H9 (cell line): Measurements from ENCODE around the gene CDKAL1. TPM values are rescaled to one million over a fixed set of nuclear protein-coding genes. Genes with fewer than 3 reads are reported as not detected.

Experiments
- DNase-seq: peaks from one replicate; pipeline ENCODE4 v3.0.0-alpha.2; 2017
- H2AFZ ChIP-seq: one replicate; pipeline ENCODE4 v1.6.1; 2013; ENCODE audit warnings: mild to moderate bottlenecking, low read length, control low read depth, moderate library complexity
- H2AK5ac ChIP-seq: 2 replicates; pipeline ENCODE4 v1.6.1; 2013; ENCODE audit warnings: low read length, control low read depth, mixed read lengths; ENCODE audit not compliant: insufficient read length
- H2BK120ac ChIP-seq: one replicate; pipeline ENCODE4 v1.6.1; 2013; ENCODE audit warnings: low read depth, mild to moderate bottlenecking, low read length, control low read depth, inconsistent platforms; ENCODE audit not compliant: poor library complexity, severe bottlenecking
- H2BK12ac ChIP-seq: 2 replicates; pipeline ENCODE4 v1.6.1; 2013; ENCODE audit warnings: low read length, control low read depth, mixed read lengths, low read depth; ENCODE audit not compliant: insufficient read length
- H2BK15ac ChIP-seq: 2 replicates; pipeline ENCODE4 v1.6.1; 2013; ENCODE audit warnings: low read depth, low read length, control low read depth
- H2BK20ac ChIP-seq: one replicate; pipeline ENCODE4 v1.6.1; 2013; ENCODE audit warnings: low read depth, mild to moderate bottlenecking, low read length, control low read depth, inconsistent platforms; ENCODE audit not compliant: poor library complexity, severe bottlenecking
- H2BK5ac ChIP-seq: 2 replicates; pipeline ENCODE4 v1.6.1; 2013; ENCODE audit warnings: low read length, control low read depth, mixed read lengths; ENCODE audit not compliant: insufficient read length
- H3K14ac ChIP-seq: 2 replicates; pipeline ENCODE4 v1.6.1; 2013; ENCODE audit warnings: low read length, control low read depth; ENCODE audit not compliant: insufficient read depth
- H3K18ac ChIP-seq: 2 replicates; pipeline ENCODE4 v1.6.1; 2013; ENCODE audit warnings: low read depth, mild to moderate bottlenecking, mixed read lengths, low read length, control low read depth; ENCODE audit not compliant: insufficient read length
- H3K23ac ChIP-seq: 2 replicates; pipeline ENCODE4 v1.6.1; 2013; ENCODE audit warnings: low read length, control low read depth, mixed read lengths, low read depth; ENCODE audit not compliant: insufficient read length
- H3K23me2 ChIP-seq: 2 replicates; pipeline ENCODE4 v1.6.1; 2013; ENCODE audit warnings: low read depth, mild to moderate bottlenecking, mixed read lengths, low read length, control low read depth; ENCODE audit not compliant: insufficient read length, poor library complexity, severe bottlenecking
- H3K27ac ChIP-seq: 2 replicates; pipeline ENCODE4 v1.5.1; 2013; ENCODE audit warnings: low read length, control low read depth, mixed read lengths, low read depth; ENCODE audit not compliant: insufficient read length
- H3K27me3 ChIP-seq: 2 replicates; pipeline ENCODE4 v1.6.1; 2013; ENCODE audit warnings: low read length, control low read depth, inconsistent platforms; ENCODE audit not compliant: insufficient read depth
- H3K4ac ChIP-seq: 2 replicates; pipeline ENCODE4 v1.6.1; 2013; ENCODE audit warnings: low read depth, mild to moderate bottlenecking, control low read depth, inconsistent platforms, low read length, moderate library complexity
- H3K4me1 ChIP-seq: 2 replicates; pipeline ENCODE4 v1.6.1; 2013; ENCODE audit warnings: low read length, control low read depth, inconsistent platforms; ENCODE audit not compliant: insufficient read depth
- H3K4me2 ChIP-seq: 2 replicates; pipeline ENCODE4 v1.6.1; 2013; ENCODE audit warnings: low read length, control low read depth, mixed read lengths; ENCODE audit not compliant: insufficient read length, insufficient read depth
- H3K56ac ChIP-seq: 2 replicates; pipeline ENCODE4 v1.6.1; 2013; ENCODE audit warnings: low read depth, mild to moderate bottlenecking, mixed read lengths, low read length, control low read depth; ENCODE audit not compliant: insufficient read length
- H3K79me1 ChIP-seq: 2 replicates; pipeline ENCODE4 v1.6.1; 2013; ENCODE audit warnings: low read depth, mild to moderate bottlenecking, moderate library complexity, low read length, control low read depth, inconsistent platforms; ENCODE audit not compliant: insufficient read depth, poor library complexity, severe bottlenecking
- H3K79me2 ChIP-seq: 2 replicates; pipeline ENCODE4 v1.6.1; 2013; ENCODE audit warnings: low read length, control low read depth, inconsistent platforms; ENCODE audit not compliant: insufficient read depth
- H3K9ac ChIP-seq: 2 replicates; pipeline ENCODE4 v1.6.1; 2013; ENCODE audit warnings: low read length, control low read depth, mixed read lengths; ENCODE audit not compliant: insufficient read length; ENCODE audit errors: extremely low read depth
- H3K9me3 ChIP-seq: one replicate; pipeline ENCODE4 v1.6.1; 2013; ENCODE audit warnings: low read depth, low read length, inconsistent platforms; ENCODE audit not compliant: control insufficient read depth
- H3T11ph ChIP-seq: one replicate; pipeline ENCODE4 v1.6.1; 2013; ENCODE audit warnings: mild to moderate bottlenecking, low read length, control low read depth, inconsistent platforms
- H4K20me1 ChIP-seq: one replicate; pipeline ENCODE4 v1.6.1; 2013; ENCODE audit not compliant: control insufficient read depth, insufficient read length, insufficient read depth
- H4K5ac ChIP-seq: 2 replicates; pipeline ENCODE4 v1.6.1; 2013; ENCODE audit warnings: low read depth, mild to moderate bottlenecking, mixed read lengths, low read length, control low read depth; ENCODE audit not compliant: insufficient read length
- H4K8ac ChIP-seq: replicated peaks from 2 replicates; pipeline ENCODE4 v1.6.1; 2013; ENCODE audit warnings: low read length, control low read depth, mixed read lengths, low read depth; ENCODE audit not compliant: insufficient read length
- H4K91ac ChIP-seq: 2 replicates; pipeline ENCODE4 v1.6.1; 2013; ENCODE audit warnings: low read depth, mild to moderate bottlenecking, moderate library complexity, mixed read lengths, low read length, control low read depth; ENCODE audit not compliant: insufficient read length
- H3K27ac Mint-ChIP-seq, 3 experiments: 2 replicates in 2 of 3; 3 replicates in 1 of 3; pipeline ENCODE4 v1.8.0; 2020 to 2021; ENCODE audit warnings: mixed read lengths in 3 of 3, mild to moderate bottlenecking in 1 of 3, moderate library complexity in 1 of 3
- H3K27me3 Mint-ChIP-seq: 2 replicates; pipeline ENCODE4 v1.8.0; 2021; ENCODE audit warnings: low read depth, mild to moderate bottlenecking, moderate library complexity, mixed read lengths
- H3K36me3 Mint-ChIP-seq, 3 experiments: 2 replicates in 2 of 3; 3 replicates in 1 of 3; pipeline ENCODE4 v1.8.0; 2020 to 2021; ENCODE audit warnings: low read depth in 3 of 3, mixed read lengths in 3 of 3; ENCODE audit not compliant: insufficient read depth in 1 of 3
- H3K4me1 Mint-ChIP-seq, 2 experiments: 2 replicates each; pipeline ENCODE4 v1.8.0; 2020; ENCODE audit warnings: mixed read lengths in 2 of 2
- H3K4me3 Mint-ChIP-seq, 2 experiments: 2 replicates in 1 of 2; 3 replicates in 1 of 2; pipeline ENCODE4 v1.8.0; 2020 to 2021; ENCODE audit warnings: mild to moderate bottlenecking in 2 of 2, mixed read lengths in 2 of 2, moderate library complexity in 1 of 2
- H3K9me3 Mint-ChIP-seq, 2 experiments: 2 replicates in 1 of 2; 3 replicates in 1 of 2; pipeline ENCODE4 v1.8.0; 2020; ENCODE audit warnings: mild to moderate bottlenecking in 2 of 2, mixed read lengths in 2 of 2, moderate library complexity in 1 of 2
- CTCF ChIP-seq: fragments of 200-600 bp; sonication (generic); conservative IDR thresholded peaks from 3 replicates; pipeline ENCODE4 v1.8.0; 2021; ENCODE audit warnings: antibody characterized with exemption, mild to moderate bottlenecking
- WGBS: extraction: QIAGEN DNeasy Blood & Tissue Kit; methylation state at CpG from one replicate; pipeline ENCODE4 v1.1.7; 2013; ENCODE audit warnings: missing lambda C conversion rate, low lambda C conversion rate, mixed read lengths; ENCODE audit not compliant: insufficient read length; ENCODE audit errors: extremely low coverage; 5-methylcytosine and 5-hydroxymethylcytosine counted together
- total RNA-seq: library from RNA; stranded (reverse); gene quantifications from 2 replicates; pipeline ENCODE4 v1.2.1, GENCODE V29; 2021

Gene CDKAL1
- total RNA-seq, 1 experiment from 2014 or later, result 23.0 TPM

- no peak overlapping the region for H3K4me2 ChIP-seq
- H4K5ac ChIP-seq, result no peak overlapping the region
- no peaks in the 10 kb centered on the region for H3K79me1 ChIP-seq
- H3K27ac ChIP-seq, result no peak overlapping the region
- no peaks in the 10 kb centered on the region for H3K27me3 ChIP-seq
- H3K23me2 ChIP-seq, result no peaks in the 10 kb centered on the region
- H4K20me1 ChIP-seq, result no peaks in the 10 kb centered on the region
- H3K9me3 Mint-ChIP-seq, result peaks cover 13 to 22% of the 10 kb centered on the region in 2 experiments
- H2BK120ac ChIP-seq, result no peak overlapping the region
- no peak overlapping the region for H2AK5ac ChIP-seq
- H2BK12ac ChIP-seq, result no peak overlapping the region
- no peak overlapping the region for H3T11ph ChIP-seq
- H2BK15ac ChIP-seq, result no peak overlapping the region
- no peak overlapping the region for H2BK20ac ChIP-seq
- no peak overlapping the region for H3K9ac ChIP-seq
- H4K91ac ChIP-seq, result no peak overlapping the region
- no peaks in the 10 kb centered on the region for H3K27me3 Mint-ChIP-seq
- H3K36me3 Mint-ChIP-seq, result peaks cover 13 to 16% (median 16%) of the 10 kb centered on the region in 3 experiments
- H3K27ac Mint-ChIP-seq, result no peak overlapping the region
- H3K18ac ChIP-seq, result no peak overlapping the region
- no peak overlapping the region for H3K14ac ChIP-seq
- H3K23ac ChIP-seq, result no peak overlapping the region
- H3K4me3 Mint-ChIP-seq, result no peak overlapping the region
- no CpG with 5 or more reads among the region's 2 CpGs for WGBS
- no peak overlapping the region for H3K4ac ChIP-seq
- H3K9me3 ChIP-seq, result no peaks in the 10 kb centered on the region
- H2AFZ ChIP-seq, result no peak overlapping the region
- H3K56ac ChIP-seq, result no peak overlapping the region
- no peaks in the 10 kb centered on the region for H3K4me1 ChIP-seq
- no peak for TF ChIP-seq CTCF
- no peaks in the 10 kb centered on the region for H3K79me2 ChIP-seq
- no peak overlapping the region for H4K8ac ChIP-seq
- peaks cover 11 to 16% of the 10 kb centered on the region in 2 experiments for H3K4me1 Mint-ChIP-seq
- H2BK5ac ChIP-seq, result no peak overlapping the region
- DNase-seq, result no peak
Observed at GRCh38 chr6:20943040-20943627, 408.9 kb downstream of the CDKAL1 start.
